Loucy (cell line): ENCODE results near the gene LPP.

Experiments
- H2AFZ ChIP-seq: fragments of 200-600 bp; sonication (generic); 2 replicates; pipeline ENCODE4 v1.6.0; 2016; ENCODE audit warnings: antibody characterized with exemption, mild to moderate bottlenecking, low read length, moderate library complexity
- H3F3A ChIP-seq: fragments of 200-600 bp; 2 replicates; pipeline ENCODE4 v1.6.0; 2016; ENCODE audit warnings: antibody characterized with exemption, low read depth, mild to moderate bottlenecking
- H3K27me3 ChIP-seq: fragments of 200-600 bp; sonication (generic); 2 replicates; pipeline ENCODE4 v1.6.1; 2014; ENCODE audit warnings: low read length, mild to moderate bottlenecking; ENCODE audit not compliant: insufficient read depth, poor library complexity, severe bottlenecking
- H3K36me3 ChIP-seq: fragments of 200-600 bp; sonication (generic); 2 replicates; pipeline ENCODE4 v1.6.1; 2016; ENCODE audit warnings: low read length; ENCODE audit not compliant: insufficient read depth
- H3K4me1 ChIP-seq: fragments of 200-600 bp; sonication (generic); 2 replicates; pipeline ENCODE4 v1.5.1; 2014; ENCODE audit warnings: low read length, mild to moderate bottlenecking; ENCODE audit not compliant: insufficient read depth, poor library complexity, severe bottlenecking
- H3K4me2 ChIP-seq: fragments of 200-600 bp; sonication (generic); 2 replicates; pipeline ENCODE4 v1.6.0; 2014; ENCODE audit warnings: antibody characterized with exemption, low read length, low read depth, mild to moderate bottlenecking; ENCODE audit not compliant: poor library complexity, severe bottlenecking
- H3K4me3 ChIP-seq: fragments of 200-600 bp; sonication (generic); 2 replicates; pipeline ENCODE4 v1.5.1; 2014; ENCODE audit warnings: low read length, mild to moderate bottlenecking, mixed read lengths; ENCODE audit not compliant: poor library complexity, severe bottlenecking
- H3K79me2 ChIP-seq: fragments of 200-600 bp; sonication (generic); 2 replicates; pipeline ENCODE4 v1.6.1; 2014; ENCODE audit warnings: low read length; ENCODE audit not compliant: insufficient read depth
- H3K9ac ChIP-seq: fragments of 200-600 bp; sonication (generic); 2 replicates; pipeline ENCODE4 v1.6.0; 2014; ENCODE audit warnings: mild to moderate bottlenecking, low read depth, low read length, moderate library complexity; ENCODE audit not compliant: poor library complexity, severe bottlenecking
- H3K9me2 ChIP-seq: fragments of 200-600 bp; sonication (generic); replicated peaks from 2 replicates; pipeline ENCODE4 v1.6.1; 2016; ENCODE audit warnings: low read depth, low read length, mixed read lengths
- H3K9me3 ChIP-seq: fragments of 200-600 bp; sonication (generic); 2 replicates; pipeline ENCODE4 v1.6.1; 2014; ENCODE audit warnings: mild to moderate bottlenecking, antibody characterized with exemption, low read length, low read depth; ENCODE audit not compliant: insufficient read depth
- H4K20me1 ChIP-seq: fragments of 200-600 bp; sonication (generic); 2 replicates; pipeline ENCODE4 v1.6.0; 2014; ENCODE audit warnings: antibody characterized with exemption, low read length, mild to moderate bottlenecking; ENCODE audit not compliant: insufficient read depth, poor library complexity, severe bottlenecking
- EZH2phosphoT487 ChIP-seq: fragments of 200-600 bp; IDR thresholded peaks from 2 replicates; pipeline ENCODE4 v1.6.1; 2018; ENCODE audit warnings: antibody characterized with exemption, mild to moderate bottlenecking, moderate library complexity, borderline replicate concordance
- TF ChIP-seq, protein P1 (sequence below): fragments of 200-600 bp; sonication (generic); conservative IDR thresholded peaks from 2 replicates; pipeline ENCODE4 v1.5.1; 2014; ENCODE audit warnings: mild to moderate bottlenecking, antibody characterized with exemption, low read length

LPP gene

DNA sequence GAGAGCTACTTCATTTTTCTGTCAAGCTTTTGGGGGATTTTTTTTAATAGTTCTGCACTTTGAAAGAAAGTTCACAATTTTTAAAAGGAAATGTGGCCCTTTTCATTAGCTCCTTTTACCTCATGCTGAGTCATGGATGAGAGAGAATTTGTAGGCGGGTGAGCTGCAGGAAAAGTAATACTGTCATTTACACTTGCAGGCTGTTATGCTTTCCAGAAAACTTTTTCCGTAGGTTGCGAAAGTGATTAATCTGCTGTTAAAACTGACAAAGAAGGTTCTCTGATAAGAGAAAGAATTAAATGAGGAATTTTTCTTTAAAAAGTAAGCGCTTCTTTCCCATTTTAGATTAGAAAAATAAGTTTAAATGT is 430.2 kb downstream of the LPP start:
- H3K4me3 ChIP-seq: no peak overlapping the region

DNA sequence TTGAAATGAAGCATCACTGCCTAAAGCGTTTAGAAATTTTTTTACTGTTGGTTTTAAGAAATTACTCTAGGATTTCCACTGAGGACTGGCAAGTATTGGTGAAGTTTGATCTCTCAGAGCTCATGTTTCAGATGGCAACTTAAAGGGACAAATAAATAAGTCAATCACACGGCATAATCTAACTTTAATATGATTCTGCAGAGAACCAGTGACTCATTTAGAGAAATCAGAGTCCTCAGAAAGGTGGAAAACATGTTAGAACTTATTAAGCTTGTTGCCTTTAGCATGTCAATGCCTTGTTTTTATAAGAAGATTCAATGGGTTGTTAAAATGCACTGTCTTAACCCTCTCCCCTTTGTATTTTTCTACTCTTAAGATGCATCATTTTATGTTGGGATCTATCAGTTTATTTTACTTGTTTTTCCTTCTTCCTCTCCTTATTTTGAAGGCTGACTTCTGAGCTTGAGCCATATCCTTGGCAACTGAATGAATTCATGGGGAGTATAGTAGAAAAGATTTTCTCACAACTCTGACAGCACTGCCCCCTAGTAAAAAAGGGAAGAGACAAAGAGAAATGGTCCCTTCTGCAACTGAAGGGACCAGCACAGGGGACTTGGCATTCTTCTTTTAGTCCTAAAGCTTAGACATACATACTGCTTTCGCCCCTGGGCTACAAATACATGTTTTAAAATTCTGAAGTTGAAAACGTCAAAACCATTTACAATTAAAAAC is 431.2 kb downstream of the LPP start:
- Histone ChIP-seq H3K4me2 (no peak overlapping the region), H3K4me3 (no peak overlapping the region), H3F3A (no peaks in the 10 kb centered on the region), H3K9ac (no peak overlapping the region), H3K36me3 (no peaks in the 10 kb centered on the region), H3K79me2 (no peaks in the 10 kb centered on the region), H3K27me3 (no peaks in the 10 kb centered on the region), H3K9me3 (no peaks in the 10 kb centered on the region), H3K9me2 (no peaks in the 10 kb centered on the region), H3K4me1 (peaks cover 16% of the 10 kb centered on the region), H2AFZ (no peak overlapping the region), H4K20me1 (no peaks in the 10 kb centered on the region)
- no peak for TF ChIP-seq EZH2phosphoT487
- TF ChIP-seq, protein P1, sequence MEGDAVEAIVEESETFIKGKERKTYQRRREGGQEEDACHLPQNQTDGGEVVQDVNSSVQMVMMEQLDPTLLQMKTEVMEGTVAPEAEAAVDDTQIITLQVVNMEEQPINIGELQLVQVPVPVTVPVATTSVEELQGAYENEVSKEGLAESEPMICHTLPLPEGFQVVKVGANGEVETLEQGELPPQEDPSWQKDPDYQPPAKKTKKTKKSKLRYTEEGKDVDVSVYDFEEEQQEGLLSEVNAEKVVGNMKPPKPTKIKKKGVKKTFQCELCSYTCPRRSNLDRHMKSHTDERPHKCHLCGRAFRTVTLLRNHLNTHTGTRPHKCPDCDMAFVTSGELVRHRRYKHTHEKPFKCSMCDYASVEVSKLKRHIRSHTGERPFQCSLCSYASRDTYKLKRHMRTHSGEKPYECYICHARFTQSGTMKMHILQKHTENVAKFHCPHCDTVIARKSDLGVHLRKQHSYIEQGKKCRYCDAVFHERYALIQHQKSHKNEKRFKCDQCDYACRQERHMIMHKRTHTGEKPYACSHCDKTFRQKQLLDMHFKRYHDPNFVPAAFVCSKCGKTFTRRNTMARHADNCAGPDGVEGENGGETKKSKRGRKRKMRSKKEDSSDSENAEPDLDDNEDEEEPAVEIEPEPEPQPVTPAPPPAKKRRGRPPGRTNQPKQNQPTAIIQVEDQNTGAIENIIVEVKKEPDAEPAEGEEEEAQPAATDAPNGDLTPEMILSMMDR: peak; percentile 46

More for the DNA sequence above, 430.2 kb downstream of the LPP start:
- no peaks in the 10 kb centered on the region for H3K9me3 ChIP-seq
- H3K4me2 ChIP-seq: no peak overlapping the region
- H3K4me1 ChIP-seq: peaks cover 16% of the 10 kb centered on the region
- H3K27me3 ChIP-seq: no peaks in the 10 kb centered on the region
- no peaks in the 10 kb centered on the region for H3K9me2 ChIP-seq
- H4K20me1 ChIP-seq: no peaks in the 10 kb centered on the region
- H3F3A ChIP-seq: no peaks in the 10 kb centered on the region
- H3K9ac ChIP-seq: no peak overlapping the region
- no peaks in the 10 kb centered on the region for H3K79me2 ChIP-seq
- H3K36me3 ChIP-seq: no peaks in the 10 kb centered on the region
- H2AFZ ChIP-seq: no peak overlapping the region
- TF ChIP-seq, protein P1: no peak
- no peak for TF ChIP-seq EZH2phosphoT487

DNA sequence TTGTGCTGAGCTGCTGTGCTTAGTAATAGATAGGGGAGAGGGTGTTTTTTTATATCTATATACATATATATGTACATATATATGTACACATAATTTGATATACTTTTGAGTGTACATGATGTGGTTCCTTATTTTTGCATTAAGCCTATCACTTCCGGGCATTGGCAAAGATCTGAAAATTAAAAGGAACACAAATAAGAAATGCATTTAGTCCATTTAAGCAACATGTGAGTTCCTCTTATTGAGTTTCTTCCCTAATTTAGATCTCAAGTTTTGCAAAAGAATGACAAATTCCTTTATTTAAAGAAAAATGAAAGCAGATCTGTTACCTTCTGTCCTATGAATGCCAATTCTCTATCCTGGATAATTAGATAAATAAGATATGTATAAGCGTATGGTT is 435.1 kb downstream of the LPP start:
- Histone ChIP-seq H3K36me3 (no peaks in the 10 kb centered on the region), H3K27me3 (no peaks in the 10 kb centered on the region), H3K4me2 (no peak overlapping the region), H3K4me1 (peaks cover 9% of the 10 kb centered on the region), H3F3A (no peaks in the 10 kb centered on the region), H4K20me1 (no peaks in the 10 kb centered on the region), H2AFZ (no peak overlapping the region), H3K9ac (no peak overlapping the region), H3K79me2 (no peaks in the 10 kb centered on the region), H3K4me3 (no peak overlapping the region), H3K9me2 (no peaks in the 10 kb centered on the region), H3K9me3 (no peaks in the 10 kb centered on the region)
- TF ChIP-seq, protein P1: no peak
- no peak for TF ChIP-seq EZH2phosphoT487
